Pancreas (tissue), 10 donors: ENCODE data around the gene TSPAN13. TPM values are rescaled to one million over a fixed set of nuclear protein-coding genes. Genes with fewer than 3 reads are reported as not detected.

Experiments
- ATAC-seq, 4 donors: fragments of 200-7000 bp; cut with Tn5 transposase; one replicate each; pipeline versions ENCODE4 v1.8.0 to v1.9.1; 2020; ENCODE audit warnings: mild to moderate bottlenecking in 4 of 4, moderate library complexity in 4 of 4
- DNase-seq, 6 donors: peaks; one replicate each; pipeline ENCODE4 v3.0.0-alpha.2; 2020
- FAIRE-seq: peaks from 2 replicates; lab custom pipeline; 2012; peaks lifted over from hg19 to GRCh38; lab: Jason Lieb, UNC
- H3K27ac ChIP-seq, 4 donors: fragments of 200-600 bp; sonication (generic); 1 replicate in 3 of 4; 2 replicates in 1 of 4; pipeline versions ENCODE4 v1.5.0 to v1.8.0; 2020
- H3K27me3 ChIP-seq, 4 donors: fragments of 200-600 bp; one replicate each; pipeline ENCODE4 v1.8.0; 2021
- H3K36me3 ChIP-seq, 3 donors: fragments of 200-600 bp; sonication (generic) in 1 of 3; one replicate each; pipeline versions ENCODE4 v1.5.0 to v1.8.0; 2020 to 2021
- H3K4me1 ChIP-seq, 3 donors: fragments of 200-600 bp; one replicate each; pipeline ENCODE4 v1.8.0; 2021
- H3K4me3 ChIP-seq, 4 donors: fragments of 200-600 bp; sonication (generic) in 2 of 4; one replicate each; pipeline versions ENCODE4 v1.5.0 to v1.8.0; 2020 to 2021
- H3K9me3 ChIP-seq, 4 donors: fragments of 200-600 bp; one replicate each; pipeline ENCODE4 v1.8.0; 2021
- WGBS, 2 donors: extraction: QIAGEN DNeasy Blood & Tissue Kit; methylation state at CpG; one replicate each; pipeline ENCODE4 v1.1.7; 2013; 5-methylcytosine and 5-hydroxymethylcytosine counted together
- intact Hi-C, 3 donors: fragments of 100-400 bp; cut with DNase I; formaldehyde crosslinking; loops; one replicate each; pipeline versions ENCODE4 v1.11.1 to v1.14.2; 2022
- polyA plus RNA-seq, 2 donors: library from polyadenylated mRNA; stranded (reverse); fragments of 200-250 nt; gene quantifications; one replicate each; pipeline ENCODE4 v1.2.3, GENCODE V29; 2013
- total RNA-seq, 6 donors: library from RNA; stranded (reverse); fragmentation: NEBNext Ultra II Directional in 4 of 6; extraction: Animal tissue kit (Norgen Biotek cat#: 25700) in 4 of 6; gene quantifications; one replicate each; pipeline versions ENCODE4 v1.2.1 to v1.2.4, GENCODE V29; 2021 to 2023
- TF ChIP-seq, protein P1 (sequence below), 4 donors: fragments of 200-600 bp; sonication (generic) in 3 of 4; IDR thresholded peaks; one replicate each; pipeline versions ENCODE4 v1.5.0 to v1.8.0; 2021; ENCODE audit warnings: antibody characterized with exemption in 4 of 4
- donor health status: healthy with polysubstance abuse.
- donor health status: DM: no; HTN: no; CAD: no; lungs with moderate emphysema.
- donor health status: DM: no; HTN: no; CAD: no.
- donor health status: control.
- donor health status: control.
- donor health status: Bipolar disorder and iron deficiency.
- donor health status: DM: yes; HTN: yes; CAD: no.
- donor health status: DM: no; HTN: no; CAD: no.
- donor health status: DM: no; HTN: no; CAD: no.
- donor health status: DM: yes; HTN: yes; CAD: no.

TSPAN13 gene
- total and polyA plus RNA-seq, 8 donors: 30.7 to 64.9 (median 53.0) TPM

DNA sequence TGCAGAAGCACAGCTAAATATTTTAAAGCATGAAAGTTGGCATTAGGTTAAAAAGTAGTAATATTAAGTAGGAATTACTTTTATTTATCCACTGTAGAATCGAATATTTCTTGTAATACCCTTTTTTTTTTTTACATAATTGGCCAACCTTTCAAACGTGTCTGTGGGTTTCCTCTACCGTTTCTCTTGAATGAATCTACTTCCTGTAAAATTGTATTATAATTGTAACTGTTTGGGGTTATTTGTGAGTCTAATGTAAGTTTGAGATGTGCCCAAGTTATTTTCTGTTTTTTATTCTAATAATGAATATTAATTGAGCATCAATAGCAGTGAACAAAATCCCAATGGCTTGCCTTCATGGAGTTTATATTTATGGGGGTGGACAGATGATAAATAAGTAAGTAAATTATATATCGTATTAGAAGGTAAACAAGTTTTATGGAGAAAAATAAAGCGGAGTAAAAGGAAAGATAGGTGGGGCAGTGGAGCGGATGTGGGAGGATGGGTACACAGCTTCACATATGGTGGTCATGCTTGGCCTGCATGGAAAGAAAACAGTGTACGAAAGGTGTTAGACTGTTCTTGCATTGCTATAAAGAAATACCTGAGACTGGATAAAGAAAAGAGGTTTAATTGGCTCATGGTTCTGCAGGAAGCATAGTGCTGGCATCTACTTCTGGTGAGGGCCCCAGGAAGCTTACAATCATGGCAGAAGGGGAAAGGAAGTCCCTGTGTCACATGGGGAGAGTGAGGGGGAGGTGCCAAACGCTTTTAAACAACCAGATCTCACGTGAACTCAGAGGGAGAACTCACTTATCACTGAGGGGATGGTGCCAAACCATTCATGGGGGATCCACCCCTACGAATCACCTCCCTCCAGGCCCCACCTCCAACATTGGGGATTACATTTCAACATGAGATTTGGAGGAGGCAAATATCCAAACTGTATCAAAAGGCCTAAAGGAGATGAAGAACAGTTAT, 5.4 kb downstream of the TSPAN13 start:
- Histone ChIP-seq H3K4me1 (peaks cover 7 to 31% (median 21%) of the 10 kb centered on the region in 3 donors), H3K36me3 (no peaks in the 10 kb centered on the region), H3K27me3 (no peaks in the 10 kb centered on the region), H3K9me3 (no peaks in the 10 kb centered on the region), H3K4me3 (no peak overlapping the region), H3K27ac (no peak overlapping the region)
- ATAC-seq (no peak), FAIRE-seq (no peak), DNase-seq (no peak)
- intact Hi-C loops: no loop called here
- 87 to 91% methylated on average over 10 of the region's 10 CpGs for WGBS, 2 donors
- TF ChIP-seq, protein P1, sequence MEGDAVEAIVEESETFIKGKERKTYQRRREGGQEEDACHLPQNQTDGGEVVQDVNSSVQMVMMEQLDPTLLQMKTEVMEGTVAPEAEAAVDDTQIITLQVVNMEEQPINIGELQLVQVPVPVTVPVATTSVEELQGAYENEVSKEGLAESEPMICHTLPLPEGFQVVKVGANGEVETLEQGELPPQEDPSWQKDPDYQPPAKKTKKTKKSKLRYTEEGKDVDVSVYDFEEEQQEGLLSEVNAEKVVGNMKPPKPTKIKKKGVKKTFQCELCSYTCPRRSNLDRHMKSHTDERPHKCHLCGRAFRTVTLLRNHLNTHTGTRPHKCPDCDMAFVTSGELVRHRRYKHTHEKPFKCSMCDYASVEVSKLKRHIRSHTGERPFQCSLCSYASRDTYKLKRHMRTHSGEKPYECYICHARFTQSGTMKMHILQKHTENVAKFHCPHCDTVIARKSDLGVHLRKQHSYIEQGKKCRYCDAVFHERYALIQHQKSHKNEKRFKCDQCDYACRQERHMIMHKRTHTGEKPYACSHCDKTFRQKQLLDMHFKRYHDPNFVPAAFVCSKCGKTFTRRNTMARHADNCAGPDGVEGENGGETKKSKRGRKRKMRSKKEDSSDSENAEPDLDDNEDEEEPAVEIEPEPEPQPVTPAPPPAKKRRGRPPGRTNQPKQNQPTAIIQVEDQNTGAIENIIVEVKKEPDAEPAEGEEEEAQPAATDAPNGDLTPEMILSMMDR (IDR thresholded peaks at IDR 0.05): no peak

DNA sequence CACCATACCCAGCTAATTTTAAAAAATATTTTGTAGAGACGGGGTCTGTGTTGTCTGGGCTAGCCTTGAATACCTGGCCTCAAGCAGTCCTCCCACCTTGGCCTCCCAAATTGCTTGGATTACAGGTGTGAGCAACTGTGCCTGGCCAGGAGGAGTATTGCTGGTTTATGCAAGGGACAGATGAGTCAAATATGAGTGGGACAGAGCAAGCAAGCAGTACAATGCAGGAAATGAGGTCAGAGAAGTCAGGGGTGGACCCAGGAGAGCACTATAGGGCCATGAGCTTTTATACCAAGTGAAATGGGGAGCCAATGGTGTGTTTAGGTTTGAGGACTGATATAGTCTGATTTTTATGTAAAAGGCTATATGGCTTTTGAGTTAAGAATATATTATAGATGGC, 6.3 kb downstream of the TSPAN13 start:
- no peak for ATAC-seq
- no peaks in the 10 kb centered on the region for H3K9me3 ChIP-seq
- no peaks in the 10 kb centered on the region for H3K27me3 ChIP-seq
- DNase-seq: no peak
- no peak for FAIRE-seq
- TF ChIP-seq, protein P1 (IDR thresholded peaks at IDR 0.05): no peak
- no peak overlapping the region for H3K27ac ChIP-seq
- H3K36me3 ChIP-seq: no peaks in the 10 kb centered on the region
- WGBS, 2 donors: 96 to 100% methylated on average over 1 of the region's 1 CpG
- H3K4me1 ChIP-seq: peaks cover 7 to 31% (median 21%) of the 10 kb centered on the region in 3 donors
- intact Hi-C loops: no loop called here
- no peak overlapping the region for H3K4me3 ChIP-seq

DNA sequence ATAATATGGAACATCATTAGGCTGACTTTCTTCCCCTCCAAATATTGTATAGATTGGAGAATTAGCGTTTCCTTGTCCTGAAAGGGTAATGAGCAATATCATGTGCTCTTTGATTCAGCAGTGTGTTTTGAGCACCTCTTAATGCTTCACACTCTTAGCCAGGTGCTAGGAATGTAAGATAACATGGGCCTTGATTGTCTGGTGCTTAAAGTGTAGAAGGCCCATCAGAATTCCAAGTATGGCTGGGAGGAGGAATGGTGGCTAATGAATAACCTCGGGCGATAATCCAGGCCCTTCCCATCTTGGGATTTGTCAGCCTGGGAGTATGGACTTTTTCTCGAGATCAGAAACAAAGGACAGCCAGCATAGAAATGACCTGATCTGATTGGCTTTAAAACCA, 8.6 kb downstream of the TSPAN13 start:
- 43 to 44% methylated on average over 4 of the region's 4 CpGs for WGBS, 2 donors
- intact Hi-C loops: no loop called here
- Histone ChIP-seq H3K9me3 (no peaks in the 10 kb centered on the region), H3K4me1 (peaks cover 0 to 24% (median 5%) of the 10 kb centered on the region in 3 donors), H3K4me3 (no peak overlapping the region), H3K27ac (no peak overlapping the region), H3K36me3 (no peaks in the 10 kb centered on the region), H3K27me3 (no peaks in the 10 kb centered on the region)
- FAIRE-seq: no peak
- peak; percentile 66 to 82 (median 72) for ATAC-seq
- peak in 3 of 6 donors; percentile 11 to 22 (median 18) for DNase-seq
- TF ChIP-seq, protein P1 (IDR thresholded peaks at IDR 0.05): no peak

- Histone ChIP-seq H3K9me3 (no peaks in the 10 kb centered on the region), H3K27me3 (no peaks in the 10 kb centered on the region), H3K4me3 (no peak overlapping the region), H3K4me1 (peaks cover 0 to 14% (median 4%) of the 10 kb centered on the region in 3 donors), H3K36me3 (no peaks in the 10 kb centered on the region), H3K27ac (no peak overlapping the region)
- DNase-seq (no peak), FAIRE-seq (no peak), ATAC-seq (peak in 1 of 4 donors; percentile 7)
- TF ChIP-seq, protein P1 (IDR thresholded peaks at IDR 0.05): no peak
- WGBS, 2 donors: 95% methylated on average over 3 of the region's 3 CpGs
- intact Hi-C loops: no loop called here
Observed at GRCh38 chr7:16764942-16765341, 11.4 kb downstream of the TSPAN13 start.
